ENCODE results near the gene PIGT. TPM values are rescaled to one million over a fixed set of nuclear protein-coding genes. Genes with fewer than 3 reads are reported as not detected.

The PIGT gene
- total RNA-seq, 2 experiments from 2014 or later, result 89.2 to 104 TPM

- POLR2A ChIA-PET, result interaction anchor here (0.6 kb wide), 1 partner anchor 15 kb away, joined by 6 read pairs; no protein-coding TSS in a partner anchor
- CTCF ChIA-PET (ENCODE audit: unreplicated experiment), result interaction anchor here (0.5 to 0.6 kb wide), 2 partner anchors 29 to 592 kb away, joined by 3 read pairs; no protein-coding TSS in a partner anchor
- BruUV-seq (replicated peaks), result no TSS peak
- TF ChIP-seq CTCF (conservative IDR thresholded peaks at IDR 0.05; ENCODE audit: low read length) (no peak), EZH2phosphoT487 (IDR thresholded peaks at IDR 0.05; ENCODE audit: borderline replicate concordance, low read depth, low read length) (no peak)
- Histone ChIP-seq H3K36me3 (ENCODE audit: insufficient read depth, low read length) (no peaks in the 10 kb centered on the region), H2AFZ (ENCODE audit: low read length) (no peak overlapping the region), H3K4me2 (ENCODE audit: low read length) (no peak overlapping the region; the same call in 1 of the 2 replicates), H4K20me1 (ENCODE audit: insufficient read depth, low read length) (no peaks in the 10 kb centered on the region), H3K4me1 (ENCODE audit: insufficient read depth, low read length, poor library complexity, severe bottlenecking) (no peaks in the 10 kb centered on the region), H3K9me3 (ENCODE audit: low read length) (no peaks in the 10 kb centered on the region; the same call in 1 of the 2 replicates), H3K79me2 (ENCODE audit: insufficient read depth, low read depth, low read length) (no peaks in the 10 kb centered on the region), H3K9me2 (ENCODE audit: insufficient read depth, low read length) (no peaks in the 10 kb centered on the region), H3K27ac (ENCODE audit: low read depth, low read length, poor library complexity, severe bottlenecking) (no peak overlapping the region), H3K4me3 (ENCODE audit: low read depth, low read length, poor library complexity, severe bottlenecking) (no peak overlapping the region)
- intact Hi-C loops (cut with micrococcal nuclease; ENCODE audit: unreplicated experiment), result no loop called here
- no peak for DNase-seq (ENCODE audit: low spot score)
Measured at GRCh38 chr20:45407067-45407745, 8.7 kb upstream of the PIGT start.

GRCh38 chr20:45407783-45408645 is 7.9 kb upstream of the PIGT start, which contains the start of gene DBNDD2:
DBNDD2 (plus strand) TSS chr20:45408289; CDS start chr20:45408468, 179 bp downstream.
- H3K4me3 ChIP-seq (ENCODE audit: low read depth, low read length, poor library complexity, severe bottlenecking), result no peak within 1 kb of the TSS

More at GRCh38 chr20:45407783-45408645, 7.9 kb upstream of the PIGT start, which contains the start of gene DBNDD2:
- H3K27ac ChIP-seq (ENCODE audit: low read depth, low read length, poor library complexity, severe bottlenecking), result no peak within 1 kb of the TSS
- H3K36me3 ChIP-seq (ENCODE audit: insufficient read depth, low read length), result no peaks in the 10 kb centered on the region
- no peaks in the 10 kb centered on the region for H3K9me2 ChIP-seq (ENCODE audit: insufficient read depth, low read length)
- H2AFZ ChIP-seq (ENCODE audit: low read length), result no peak within 1 kb of the TSS
- no peak within 1 kb of the TSS for H3K4me2 ChIP-seq (ENCODE audit: low read length)
- no TSS peak for BruUV-seq (replicated peaks)
- H4K20me1 ChIP-seq (ENCODE audit: insufficient read depth, low read length), result no peaks in the 10 kb centered on the region
- ChIA-PET CTCF (ENCODE audit: unreplicated experiment) (interaction anchor here (0.5 kb wide), 1 partner anchor 29 kb away, joined by 3 read pairs; no protein-coding TSS in a partner anchor), POLR2A (interaction anchor here (0.6 kb wide), 1 partner anchor 16 kb away, joined by 6 read pairs; no protein-coding TSS in a partner anchor)
- no peaks in the 10 kb centered on the region for H3K4me1 ChIP-seq (ENCODE audit: insufficient read depth, low read length, poor library complexity, severe bottlenecking)
- TF ChIP-seq CTCF (conservative IDR thresholded peaks at IDR 0.05; ENCODE audit: low read length), result no peak
- TF ChIP-seq EZH2phosphoT487 (IDR thresholded peaks at IDR 0.05; ENCODE audit: borderline replicate concordance, low read depth, low read length), result no peak
- DNase-seq (ENCODE audit: low spot score), result no peak
- intact Hi-C loops (cut with micrococcal nuclease; ENCODE audit: unreplicated experiment), result no loop called here
- no peaks in the 10 kb centered on the region for H3K79me2 ChIP-seq (ENCODE audit: insufficient read depth, low read depth, low read length)
- no peaks in the 10 kb centered on the region for H3K9me3 ChIP-seq (ENCODE audit: low read length)
